ENCODE data around the gene CLDN1.

The CLDN1 gene

GRCh38 chr3:190330936-190331734 is 8.9 kb upstream of the CLDN1 start:
- no peak for DNase-seq

- DNase-seq = no peak
Measured at GRCh38 chr3:190326930-190327329, 4.7 kb upstream of the CLDN1 start.

- DNase-seq = no peak
Measured at GRCh38 chr3:190326361-190326760, 4.1 kb upstream of the CLDN1 start.

- DNase-seq = no peak
Measured at GRCh38 chr3:190325923-190326322, 3.7 kb upstream of the CLDN1 start.

GRCh38 chr3:190323246-190323626 is 990 bp upstream of the CLDN1 start:
- DNase-seq = no peak

- no peak for DNase-seq
Measured at GRCh38 chr3:190322604-190323245, 479 bp upstream of the CLDN1 start.

- DNase-seq = no peak
Measured at GRCh38 chr3:190320594-190321362, 1.5 kb downstream of the CLDN1 start.

- peak; percentile 61 for DNase-seq
Measured at GRCh38 chr3:190319660-190320059, 2.6 kb downstream of the CLDN1 start.

GRCh38 chr3:190318666-190319065 is 3.6 kb downstream of the CLDN1 start:
- DNase-seq = no peak

- DNase-seq = no peak
Measured at GRCh38 chr3:190314741-190315140, 7.5 kb downstream of the CLDN1 start.

GRCh38 chr3:190309414-190309813 is 12.8 kb downstream of the CLDN1 start:
- DNase-seq = no peak

GRCh38 chr3:190308154-190308553 is 14.1 kb downstream of the CLDN1 start:
- DNase-seq = no peak

GRCh38 chr3:190307164-190307545 is 15.1 kb downstream of the CLDN1 start:
- DNase-seq = no peak

GRCh38 chr3:190306513-190307163 is 15.6 kb downstream of the CLDN1 start:
- DNase-seq = peak; percentile 20

- DNase-seq = no peak
Measured at GRCh38 chr3:190306026-190306425, 16.2 kb downstream of the CLDN1 start.

- DNase-seq = no peak
Measured at GRCh38 chr3:190305406-190305805, 16.8 kb downstream of the CLDN1 start.

- no peak for DNase-seq
Measured at GRCh38 chr3:190303884-190304283, 18.4 kb downstream of the CLDN1 start.

GRCh38 chr3:190302212-190302867 is 19.9 kb downstream of the CLDN1 start:
- DNase-seq = no peak

- no peak for DNase-seq
Measured at GRCh38 chr3:190301591-190301990, 20.7 kb downstream of the CLDN1 start.

GRCh38 chr3:190299969-190300368 is 22.3 kb downstream of the CLDN1 start:
- no peak for DNase-seq

- no peak for DNase-seq
Measured at GRCh38 chr3:190294030-190294429, 28.2 kb downstream of the CLDN1 start.

GRCh38 chr3:190293621-190294020 is 28.6 kb downstream of the CLDN1 start:
- no peak for DNase-seq
